Left lung (tissue), 10 donors: Measurements from ENCODE around the gene PRKCA. TPM values are rescaled to one million over a fixed set of nuclear protein-coding genes. Genes with fewer than 3 reads are reported as not detected.

Experiments used
- ATAC-seq: fragments of 200-7000 bp; cut with Tn5 transposase; one replicate; pipeline ENCODE4 v1.9.1; 2020; ENCODE audit warnings: moderate library complexity
- DNase-seq, 4 donors: peaks; one replicate each; pipeline ENCODE4 v3.0.0-alpha.2; 2013 to 2020
- H3K27ac ChIP-seq, 2 donors: fragments of 200-600 bp; sonication (generic) in 1 of 2; one replicate each; pipeline versions ENCODE4 v1.5.0 to v1.8.0; 2020 to 2021
- H3K27me3 ChIP-seq, 2 donors: fragments of 200-600 bp; sonication (generic) in 1 of 2; one replicate each; pipeline versions ENCODE4 v1.5.0 to v1.8.0; 2020 to 2021
- H3K36me3 ChIP-seq, 2 donors: fragments of 200-600 bp; sonication (generic) in 1 of 2; one replicate each; pipeline versions ENCODE4 v1.5.0 to v1.8.0; 2020 to 2021
- H3K4me1 ChIP-seq, 2 donors: fragments of 200-600 bp; one replicate each; pipeline ENCODE4 v1.8.0; 2021
- H3K4me3 ChIP-seq, 2 donors: fragments of 200-600 bp; sonication (generic) in 1 of 2; one replicate each; pipeline versions ENCODE4 v1.5.0 to v1.8.0; 2020 to 2021; ENCODE audit warnings: mild to moderate bottlenecking in 1 of 2
- H3K9me3 ChIP-seq, 2 donors: fragments of 200-600 bp; sonication (generic) in 1 of 2; one replicate each; pipeline versions ENCODE4 v1.5.0 to v1.8.0; 2020 to 2021
- CTCF ChIP-seq, 2 donors: fragments of 200-600 bp; sonication (generic) in 1 of 2; IDR thresholded peaks; one replicate each; pipeline versions ENCODE4 v1.5.0 to v1.8.0; 2021; ENCODE audit warnings: antibody characterized with exemption in 2 of 2
- intact Hi-C, 2 donors: fragments of 100-400 bp; cut with DNase I; formaldehyde crosslinking; loops; one replicate each; pipeline versions ENCODE4 v1.11.2 to v1.14.2; 2022
- polyA plus RNA-seq, 6 donors: library from polyadenylated mRNA; unstranded; fragments of 120-200 nt; gene quantifications; one replicate each; pipeline ENCODE4 v1.2.1, GENCODE V29; 2013; ENCODE audit not compliant: insufficient read length in 6 of 6
- total RNA-seq, 2 donors: library from RNA; stranded (reverse); fragmentation: NEBNext Ultra II Directional; extraction: Animal tissue kit (Norgen Biotek cat#: 25700); gene quantifications; one replicate each; pipeline ENCODE4 v1.2.1, GENCODE V29; 2021
- donor health status: DM: no; HTN: yes; CAD: no.
- donor health status: DM: no; HTN: no; CAD: no.

Gene PRKCA
- total and polyA plus RNA-seq, 8 donors: 16.4 to 30.4 (median 17.5) TPM

DNA sequence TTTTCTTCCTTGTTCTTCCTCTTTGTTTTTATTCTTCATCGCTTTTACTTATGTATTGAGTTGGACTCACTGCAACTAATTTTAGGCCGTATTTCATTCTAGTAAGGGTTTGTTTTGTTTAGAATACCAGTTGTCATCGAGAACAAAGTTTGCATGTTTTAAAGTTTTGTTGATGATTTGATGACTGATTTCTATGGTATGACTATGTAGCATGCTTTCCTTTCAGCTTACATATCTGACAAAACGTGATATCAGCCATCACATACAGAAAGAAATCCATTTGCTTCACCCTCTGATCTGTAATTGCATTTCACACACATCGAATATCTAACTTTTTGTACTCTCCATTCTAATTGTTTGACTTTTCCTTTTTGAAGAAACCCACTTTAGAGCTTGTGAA is 4.0 kb downstream of the PRKCA start:
- H3K27ac ChIP-seq: no peak overlapping the region
- no peak overlapping the region for H3K4me3 ChIP-seq
- no peaks in the 10 kb centered on the region for H3K9me3 ChIP-seq
- ATAC-seq (no peak), DNase-seq (no peak)
- H3K4me1 ChIP-seq: peaks cover 0 to 23% of the 10 kb centered on the region in 2 donors
- no peak for TF ChIP-seq CTCF (IDR thresholded peaks at IDR 0.05)
- no peaks in the 10 kb centered on the region for H3K36me3 ChIP-seq
- intact Hi-C loops: no loop called here
- peaks cover 0 to 26% of the 10 kb centered on the region in 2 donors for H3K27me3 ChIP-seq

- Histone ChIP-seq H3K27ac (no peak overlapping the region), H3K4me1 (peaks cover 0 to 20% of the 10 kb centered on the region in 2 donors), H3K36me3 (no peaks in the 10 kb centered on the region), H3K27me3 (peaks cover 0 to 18% of the 10 kb centered on the region in 2 donors), H3K9me3 (no peaks in the 10 kb centered on the region), H3K4me3 (no peak overlapping the region)
- DNase-seq (no peak), ATAC-seq (no peak)
- intact Hi-C loops: no loop called here
- no peak for TF ChIP-seq CTCF (IDR thresholded peaks at IDR 0.05)
These were observed 4.8 kb downstream of the PRKCA start for GRCh38 chr17:66307257-66307656.

DNA sequence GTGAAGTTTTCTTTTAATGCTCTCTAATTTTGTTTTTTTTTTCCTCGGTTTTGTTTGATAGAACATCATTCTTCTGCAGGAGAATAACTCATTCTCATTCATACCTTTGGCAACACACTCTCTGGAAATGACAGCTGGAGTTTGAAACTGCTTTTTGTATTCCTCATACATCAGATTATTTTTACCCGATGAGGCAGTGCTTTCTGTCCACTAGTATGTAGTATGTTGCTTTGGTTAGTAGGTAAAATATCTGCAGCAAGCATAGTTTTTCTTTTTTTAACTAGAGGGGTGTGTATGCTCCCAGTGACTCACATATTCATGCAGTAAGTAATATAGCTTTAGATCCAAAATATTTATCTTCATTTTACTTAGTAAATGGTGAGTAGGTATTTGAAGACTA is 6.4 kb downstream of the PRKCA start:
- Histone ChIP-seq H3K27ac (no peak overlapping the region), H3K4me3 (no peak overlapping the region), H3K27me3 (peaks cover 0 to 7% of the 10 kb centered on the region in 2 donors), H3K36me3 (no peaks in the 10 kb centered on the region), H3K9me3 (no peaks in the 10 kb centered on the region), H3K4me1 (peaks cover 0 to 12% of the 10 kb centered on the region in 2 donors)
- TF ChIP-seq CTCF (IDR thresholded peaks at IDR 0.05): no peak
- intact Hi-C loops: no loop called here
- ATAC-seq (no peak), DNase-seq (no peak)

GRCh38 chr17:66309793-66310192 is 7.4 kb downstream of the PRKCA start:
- H3K4me3 ChIP-seq: no peak overlapping the region
- H3K27ac ChIP-seq: no peak overlapping the region
- H3K9me3 ChIP-seq: no peaks in the 10 kb centered on the region
- DNase-seq: no peak
- H3K27me3 ChIP-seq: no peaks in the 10 kb centered on the region
- no peaks in the 10 kb centered on the region for H3K36me3 ChIP-seq
- intact Hi-C loops: no loop called here
- H3K4me1 ChIP-seq: peaks cover 0 to 2% of the 10 kb centered on the region in 2 donors
- no peak for TF ChIP-seq CTCF (IDR thresholded peaks at IDR 0.05)
- ATAC-seq: no peak

DNA sequence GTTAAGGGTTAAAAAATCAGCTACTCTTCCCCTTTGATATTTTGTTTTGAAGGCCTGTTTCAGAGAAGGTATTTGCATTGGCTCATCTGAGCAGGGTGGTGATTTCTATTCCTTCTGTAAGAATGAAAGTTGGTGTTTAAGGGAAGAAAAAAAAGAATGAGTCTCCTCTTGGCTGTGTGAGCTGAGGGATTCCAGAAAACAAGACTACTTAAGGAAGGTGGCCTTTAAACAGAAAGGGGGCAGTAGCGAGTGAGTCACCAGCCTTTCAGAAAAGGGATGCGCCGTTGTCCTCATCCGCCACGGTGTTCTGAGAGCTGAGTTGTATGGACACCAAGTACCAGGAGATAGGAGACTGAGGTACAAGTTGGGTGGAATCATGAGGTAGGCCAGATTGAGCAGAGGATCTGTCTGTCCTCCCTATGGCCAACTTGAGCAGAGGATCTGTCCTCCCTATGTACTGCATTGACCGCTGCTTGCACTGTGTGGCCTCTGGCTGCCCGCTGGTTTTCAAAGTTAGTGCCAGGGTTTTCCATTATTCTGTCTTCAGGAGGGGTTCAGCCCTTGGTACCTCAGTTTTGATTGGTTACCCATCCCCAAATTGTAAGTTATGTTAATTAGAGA is 8.2 kb downstream of the PRKCA start:
- H3K9me3 ChIP-seq: no peaks in the 10 kb centered on the region
- no peak for DNase-seq
- H3K27me3 ChIP-seq: no peaks in the 10 kb centered on the region
- H3K4me3 ChIP-seq: no peak overlapping the region
- intact Hi-C loops: no loop called here
- H3K4me1 ChIP-seq: no peaks in the 10 kb centered on the region
- TF ChIP-seq CTCF (IDR thresholded peaks at IDR 0.05): no peak
- H3K27ac ChIP-seq: no peak overlapping the region
- ATAC-seq: no peak
- no peaks in the 10 kb centered on the region for H3K36me3 ChIP-seq
